NCI-H187 (cell line): ENCODE data around the gene SEMA7A.
"Not testable (repeated sequence)": the region's sequence is repeated elsewhere in the genome, so short reads cannot be mapped to it uniquely, and the experiment has no call there.

Experiments
- DNase-seq, 2 experiments: peaks; one replicate each; lab custom pipeline; 2025; lab: John Stamatoyannopoulos, UW

Gene SEMA7A

GRCh38 chr15:74373056-74373650, 60.6 kb downstream of the SEMA7A start:
- no peak for DNase-seq

GRCh38 chr15:74370471-74370870, 63.3 kb downstream of the SEMA7A start:
- DNase-seq: no peak

- no peak for DNase-seq
Measured at GRCh38 chr15:74369756-74370155, 64.0 kb downstream of the SEMA7A start.

- no peak for DNase-seq
Measured at GRCh38 chr15:74369084-74369745, 64.5 kb downstream of the SEMA7A start.

- no peak for DNase-seq
Measured at GRCh38 chr15:74368121-74368520, 65.6 kb downstream of the SEMA7A start.

- no peak for DNase-seq
Measured at GRCh38 chr15:74367296-74367854, 66.4 kb downstream of the SEMA7A start, which contains the start of gene CYP11A1. CYP11A1 (minus strand) TSS chr15:74367646; CDS start chr15:74367585, 61 bp downstream.

- DNase-seq: no peak
Measured at GRCh38 chr15:74365598-74366445, 67.9 kb downstream of the SEMA7A start.

- no peak for DNase-seq
Measured at GRCh38 chr15:74364936-74365597, 68.7 kb downstream of the SEMA7A start.

GRCh38 chr15:74362482-74362881, 71.3 kb downstream of the SEMA7A start:
- no peak for DNase-seq

GRCh38 chr15:74360855-74361254, 72.9 kb downstream of the SEMA7A start:
- not testable (repeated sequence) for DNase-seq

- not testable (repeated sequence) for DNase-seq
Measured at GRCh38 chr15:74359376-74359775, 74.4 kb downstream of the SEMA7A start.
